GM19240 (cell line): ENCODE measurements around the gene RHOF.
"Not testable (repeated sequence)": the region's sequence is repeated elsewhere in the genome, so short reads cannot be mapped to it uniquely, and the experiment has no call there.

Experiments
- DNase-seq: peaks from one replicate; pipeline ENCODE4 v3.0.0; 2011; ENCODE audit warnings: low spot score; ENCODE audit not compliant: insufficient read length

The RHOF gene

GRCh38 chr12:121793838-121794533 is 498 bp upstream of the RHOF start:
- no peak for DNase-seq

GRCh38 chr12:121792607-121793439 is 665 bp downstream of the RHOF start:
- no peak for DNase-seq

DNA sequence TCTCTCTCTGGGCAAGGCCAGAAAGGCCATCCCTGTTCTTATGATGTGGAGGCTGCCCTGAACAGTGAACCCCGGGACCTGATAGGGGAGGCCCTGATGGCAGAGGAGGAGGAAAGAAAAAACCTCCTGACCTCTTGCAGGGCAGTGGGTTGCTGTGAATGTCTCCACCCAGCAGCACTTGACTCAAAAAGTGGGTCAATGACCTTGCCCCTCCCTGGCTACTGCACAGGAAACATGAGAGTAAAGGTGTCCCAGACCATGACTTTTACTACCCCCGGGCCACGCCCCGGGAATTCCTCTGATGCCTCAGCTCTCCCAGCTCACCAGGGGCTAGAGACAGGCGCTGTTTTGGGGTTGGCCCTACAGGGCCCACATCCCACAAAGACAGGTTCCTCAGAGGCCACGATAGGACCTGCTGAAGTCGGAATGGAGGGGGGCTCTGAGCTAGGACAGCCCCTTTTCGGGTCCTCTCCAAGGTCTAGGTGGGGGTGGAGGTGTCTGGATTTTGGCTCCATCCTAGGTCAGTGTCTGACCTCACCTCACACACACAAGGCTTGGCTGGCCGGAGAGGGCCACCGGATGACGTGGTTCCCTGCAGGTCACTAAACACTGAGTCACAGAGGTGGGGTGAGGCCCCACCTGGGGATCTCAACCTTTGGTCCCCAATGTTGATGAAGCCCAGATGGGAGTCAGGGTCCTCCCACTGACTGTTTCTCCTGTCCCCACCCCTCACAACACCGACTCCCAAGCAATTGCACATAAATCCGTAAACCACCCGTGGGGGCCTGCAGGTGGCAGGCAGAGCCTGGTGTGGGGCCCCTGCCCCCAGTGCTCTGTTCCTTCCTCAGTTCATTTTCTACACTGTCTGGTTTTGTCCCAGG is 1.6 kb downstream of the RHOF start:
- no peak for DNase-seq

DNA sequence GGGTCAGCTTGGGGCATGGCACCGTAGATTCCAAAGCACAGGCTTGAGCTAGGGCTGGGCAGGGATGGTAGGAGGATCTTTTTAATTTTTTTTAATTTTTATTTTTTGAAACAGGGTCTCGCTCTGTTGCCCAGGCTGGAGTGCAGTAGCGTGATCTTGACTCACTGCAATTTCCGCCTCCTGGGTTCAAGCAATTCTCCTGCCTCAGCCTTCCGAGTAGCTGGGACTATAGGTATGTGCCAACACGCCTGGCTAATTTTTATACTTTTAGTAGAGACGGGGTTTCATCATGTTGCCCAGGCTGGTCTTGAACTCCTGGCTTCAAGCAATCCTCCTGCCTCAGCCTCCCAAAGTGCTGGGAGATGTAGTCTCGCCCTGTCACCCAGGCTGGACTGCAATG is 2.7 kb downstream of the RHOF start:
- DNase-seq: not testable (repeated sequence)

GRCh38 chr12:121789800-121790728 is 3.4 kb downstream of the RHOF start:
- no peak for DNase-seq

GRCh38 chr12:121789233-121789781 is 4.2 kb downstream of the RHOF start:
- no peak for DNase-seq

DNA sequence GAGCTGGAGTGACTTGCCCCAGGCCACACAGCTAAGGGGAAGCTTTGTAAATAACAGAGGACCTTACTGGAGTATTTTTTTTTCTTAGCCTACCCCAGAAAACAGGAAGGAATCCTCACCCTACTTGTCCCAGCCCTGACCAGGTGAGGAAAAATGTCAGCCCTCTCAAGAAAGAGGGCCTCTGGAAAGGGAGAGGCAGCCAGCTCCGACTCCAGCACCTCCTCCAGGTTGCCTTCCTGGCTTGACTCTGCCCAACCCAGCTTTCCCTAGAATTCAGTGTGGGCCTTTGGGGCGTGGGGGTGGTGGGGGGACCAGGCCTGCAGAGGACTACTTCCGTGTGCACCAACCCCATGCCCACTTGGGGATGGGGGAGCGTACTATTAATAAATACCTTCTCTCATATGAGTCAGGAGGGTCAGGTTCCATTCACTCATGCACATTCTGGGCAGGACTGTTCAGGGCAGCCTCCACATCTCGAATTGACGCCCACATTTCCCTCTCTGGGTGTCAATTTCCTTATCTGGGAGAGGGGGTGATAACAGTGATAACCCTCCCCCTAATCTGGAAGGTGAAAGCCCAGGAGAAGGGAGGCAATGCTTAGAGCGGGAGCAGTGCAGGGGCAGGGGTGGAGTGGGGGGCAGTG is 5.2 kb downstream of the RHOF start:
- no peak for DNase-seq

DNA sequence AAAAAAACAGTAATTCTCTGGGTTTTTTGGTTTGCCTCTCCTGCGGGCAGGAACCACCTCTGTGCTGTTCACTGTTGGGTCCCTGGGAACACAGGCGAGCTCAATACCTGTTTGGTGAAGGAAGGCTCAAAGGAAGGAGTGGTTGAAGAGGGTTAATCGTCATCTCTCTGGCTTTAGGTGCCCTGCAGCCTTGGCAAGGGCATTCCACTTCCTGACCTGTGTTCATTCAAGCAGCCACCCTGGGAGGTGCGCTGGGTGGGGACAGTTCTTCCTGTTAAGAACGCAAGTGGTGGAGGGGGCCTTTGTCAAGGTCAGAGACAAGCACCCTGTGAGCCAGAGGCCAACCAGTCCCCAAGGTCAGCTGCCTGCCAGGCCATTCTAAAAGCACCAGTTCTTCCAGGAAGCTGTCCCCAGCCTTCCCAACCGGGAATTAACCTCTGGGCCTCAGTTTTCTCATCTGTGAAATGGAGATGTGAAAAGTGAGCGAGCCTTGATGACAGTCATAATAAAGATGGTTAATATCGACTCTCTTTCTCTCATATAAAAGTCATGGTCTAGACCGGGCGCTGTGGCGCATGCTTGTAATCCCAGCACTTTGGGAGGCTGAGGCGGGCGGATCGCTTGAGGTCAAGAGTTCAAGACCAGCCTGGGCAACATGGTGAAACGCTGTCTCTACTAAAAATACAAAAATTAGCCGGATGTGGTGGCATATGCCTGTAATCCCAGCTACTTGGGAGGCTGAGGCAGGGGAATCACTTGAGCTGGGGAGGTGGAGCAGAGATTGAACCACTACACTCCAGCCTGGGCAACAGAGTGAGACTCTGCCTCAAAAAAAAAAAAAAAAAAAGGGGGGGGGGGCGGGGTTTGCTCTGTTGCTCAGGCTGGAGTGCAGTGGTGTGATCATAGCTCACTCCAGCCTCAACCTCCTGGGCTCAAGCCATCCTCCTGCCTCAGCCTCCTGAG is 6.1 kb downstream of the RHOF start:
- DNase-seq: no peak

DNA sequence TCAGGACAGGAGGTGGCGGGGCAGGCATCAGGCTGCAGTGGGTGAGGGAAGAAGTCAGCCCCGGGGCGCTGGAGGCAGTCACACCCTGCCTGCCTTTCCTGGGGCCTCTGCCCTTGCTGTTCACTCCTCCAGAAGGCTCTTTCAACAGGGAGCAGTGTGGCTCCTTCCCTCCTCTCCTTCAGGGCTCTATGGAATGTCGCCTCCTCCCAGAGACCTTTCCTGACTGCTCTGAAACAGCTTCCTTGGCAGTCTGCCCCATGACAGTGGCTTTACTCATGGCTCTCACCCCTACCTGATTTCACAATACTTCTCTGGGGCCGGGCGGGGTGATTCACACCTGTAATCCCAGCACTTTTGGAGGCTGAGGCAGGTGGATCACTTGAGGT is 7.1 kb downstream of the RHOF start:
- DNase-seq: no peak

- DNase-seq: no peak
Measured at GRCh38 chr12:121784460-121784859, 9.0 kb downstream of the RHOF start.

- DNase-seq: no peak
Measured at GRCh38 chr12:121783766-121784165, 9.7 kb downstream of the RHOF start.

DNA sequence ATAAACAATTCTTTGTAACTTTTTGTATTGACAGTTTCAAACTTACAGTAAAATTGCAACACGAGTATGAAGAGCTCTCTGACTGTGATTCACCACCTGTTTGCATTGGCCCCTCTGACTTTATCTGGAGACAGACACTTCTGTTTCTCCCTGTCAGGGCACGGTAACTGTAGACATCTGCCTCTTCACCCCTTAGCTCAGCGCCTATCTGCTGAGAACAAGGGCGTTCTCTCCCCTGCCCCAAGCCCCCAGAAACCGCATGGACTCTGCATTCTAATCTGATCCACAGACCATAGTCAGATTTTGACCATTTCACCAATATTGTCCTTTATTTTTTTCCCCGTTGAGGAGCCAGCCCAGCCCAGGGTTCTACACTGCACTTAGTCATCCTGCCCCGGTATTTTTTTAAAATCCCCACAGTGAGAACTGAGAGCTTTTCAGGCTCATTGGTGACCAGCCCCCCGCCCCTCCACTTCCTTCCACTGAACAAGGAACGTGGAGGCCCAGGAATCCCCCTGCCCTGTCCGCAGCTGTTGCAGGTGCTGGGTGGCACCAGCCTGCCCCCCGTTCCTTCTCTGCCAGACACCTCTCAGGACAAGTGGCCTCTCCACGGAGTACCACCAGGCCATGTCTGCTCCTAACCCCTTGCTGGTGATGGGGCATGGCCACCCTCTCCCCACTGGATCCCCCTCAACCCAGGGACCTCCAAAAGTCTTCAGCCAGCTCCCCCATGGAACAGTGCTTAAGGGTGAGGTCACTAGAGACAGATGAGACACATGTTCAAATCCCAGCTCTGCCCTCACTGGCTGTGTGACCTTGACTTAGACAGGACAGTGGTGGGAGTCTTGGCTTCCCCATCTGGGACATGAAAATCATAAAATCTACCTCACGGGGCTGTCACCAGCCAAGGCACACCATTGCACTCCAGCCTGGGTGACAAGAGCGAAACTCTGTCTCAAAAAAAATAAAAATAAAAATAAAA is 11.2 kb downstream of the RHOF start:
- DNase-seq: no peak

DNA sequence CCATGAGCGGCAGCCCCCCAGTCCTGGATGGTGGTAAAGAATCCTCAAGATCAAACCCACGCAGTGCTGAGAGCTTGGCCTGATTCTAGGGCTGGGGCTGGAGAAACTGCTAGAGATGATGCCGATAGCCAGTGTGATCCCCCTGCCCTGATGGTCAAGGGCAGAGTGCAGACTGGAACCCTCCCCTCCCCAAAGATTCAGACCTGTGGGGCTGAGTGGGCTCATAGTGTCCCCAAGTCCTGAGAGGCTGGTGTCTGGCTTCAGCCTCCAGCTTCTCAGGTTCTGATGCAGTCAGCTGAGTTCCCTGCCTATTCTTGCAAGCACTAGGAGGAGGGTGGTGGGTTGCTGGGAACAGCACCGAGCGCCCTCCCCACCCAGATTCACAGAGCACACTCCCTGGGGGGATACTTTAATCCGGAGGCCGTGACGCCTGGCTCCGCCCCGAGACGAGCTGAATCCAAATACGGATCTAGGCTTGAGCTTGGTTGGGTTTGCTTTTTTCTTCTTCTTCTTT is 11.9 kb downstream of the RHOF start:
- DNase-seq: no peak

DNA sequence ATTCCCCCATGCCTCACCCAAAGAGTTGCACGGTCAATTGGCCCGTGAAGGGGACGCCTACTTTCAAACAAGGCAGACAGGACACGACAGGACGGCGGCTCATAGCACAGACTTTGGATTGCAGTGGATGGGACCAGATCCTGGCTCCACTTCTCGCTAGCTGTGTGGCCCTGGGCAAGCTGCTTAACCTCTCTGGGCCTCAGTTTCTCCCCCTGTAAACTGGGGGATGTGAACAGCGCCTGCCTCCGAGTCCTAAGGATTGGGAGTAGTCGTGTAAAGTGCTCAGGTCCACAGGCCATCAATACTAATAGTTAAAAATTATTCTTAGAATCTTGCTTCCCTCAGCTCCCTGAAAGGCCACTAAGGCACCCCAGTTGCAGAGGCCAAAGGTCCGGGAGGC is 13.1 kb downstream of the RHOF start:
- no peak for DNase-seq

- DNase-seq: no peak
Measured at GRCh38 chr12:121779422-121779895, 14.0 kb downstream of the RHOF start.

DNA sequence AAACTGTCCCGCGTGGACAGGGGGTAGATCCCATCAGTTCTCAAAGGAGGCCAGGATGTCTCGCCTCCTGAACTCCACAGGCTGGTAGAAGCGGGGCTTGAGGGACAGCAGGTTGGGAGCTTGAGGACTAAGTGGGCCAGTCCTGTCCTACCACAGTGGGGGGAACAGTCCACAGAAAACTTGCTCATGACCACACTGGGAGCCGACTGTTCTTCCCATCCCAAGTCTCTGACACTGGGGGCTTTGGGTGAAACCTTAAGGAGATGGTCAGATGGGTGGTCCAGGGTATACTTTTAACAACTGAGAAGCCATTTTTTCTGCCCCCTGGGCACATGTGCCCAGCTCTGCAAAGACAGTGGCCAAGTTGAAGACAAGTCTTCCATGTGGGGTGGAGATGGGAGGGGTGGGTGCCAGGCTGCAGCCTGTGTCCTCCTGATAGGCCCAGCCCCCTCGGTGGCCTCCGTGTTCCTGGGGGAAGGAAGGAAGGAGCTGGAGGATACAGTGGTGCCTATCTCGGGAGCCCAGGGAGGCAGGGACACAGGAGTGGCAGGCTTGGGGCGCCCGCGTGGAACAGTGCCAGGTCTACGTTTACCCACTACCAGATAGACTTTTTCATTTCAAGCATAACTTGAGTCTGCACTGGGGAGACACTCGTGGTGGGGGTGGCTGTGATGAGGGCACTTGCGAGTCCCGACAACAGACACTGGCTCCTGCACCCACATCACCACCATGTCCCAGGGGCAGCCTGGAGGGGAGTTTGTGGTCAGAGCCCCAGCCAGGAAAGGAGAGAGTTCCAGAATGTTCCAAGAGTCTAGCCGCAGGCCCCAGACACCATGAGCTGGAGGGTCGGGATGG is 14.7 kb downstream of the RHOF start:
- no peak for DNase-seq
